ENCODE results near the gene EPB41. TPM values are rescaled to one million over a fixed set of nuclear protein-coding genes. Genes with fewer than 3 reads are reported as not detected.
A peak's percentile ranks its signal among the peaks of the same experiment; 100 is the strongest.

EPB41 gene
- total and polyA plus RNA-seq, 9 of the 15 experiments (the other 6 are each of a cell fraction or from before 2014, with no cell fraction given) = 3.7 to 213 (median 141) TPM

DNA sequence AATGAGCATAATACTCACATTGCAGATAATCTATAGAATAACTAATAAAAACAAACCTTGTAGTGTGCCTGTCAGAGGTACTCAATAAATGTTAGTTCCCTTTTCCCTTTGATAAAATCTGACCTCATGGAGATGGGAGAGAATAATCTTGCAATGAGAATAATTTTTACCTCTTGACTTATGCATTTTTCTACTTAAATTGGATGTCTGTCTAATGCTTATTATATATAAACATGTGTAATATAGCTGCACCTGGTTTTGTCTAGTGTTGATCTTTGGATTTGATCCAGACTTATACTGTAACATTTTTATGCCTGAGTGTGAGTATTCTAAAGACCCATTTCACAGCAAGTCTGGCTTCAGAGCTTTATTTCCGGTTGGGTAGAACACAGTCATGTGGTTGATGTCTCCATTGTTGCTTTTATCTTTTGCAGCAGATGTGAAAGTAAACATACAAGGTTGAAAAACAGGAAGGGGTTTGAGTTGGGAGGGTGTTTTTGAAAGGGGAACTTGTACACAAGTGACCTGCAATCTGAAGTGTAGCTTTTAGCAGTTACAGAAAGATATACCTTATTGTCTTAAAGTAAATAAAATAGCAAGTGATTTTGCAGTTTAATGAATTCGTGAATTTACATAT is 12.4 kb downstream of the EPB41 start (continued):
- TF ChIP-seq ZNF76 (CRISPR knock-in tag; IDR thresholded peaks at IDR 0.05; ENCODE audit: borderline replicate concordance) (no peak), HDAC8 (tag; IDR thresholded peaks at IDR 0.05) (no peak), HCFC1 (IDR thresholded peaks at IDR 0.05; ENCODE audit: low read depth, low read length) (0 out of 2 replicates have a peak, but pooled peaks have one; percentile 31), CBX1 (IDR thresholded peaks at IDR 0.05; ENCODE audit: low read depth) (no peak), ZNF232 (CRISPR knock-in tag; IDR thresholded peaks at IDR 0.05) (no peak)
- TF ChIP-seq, protein P1, sequence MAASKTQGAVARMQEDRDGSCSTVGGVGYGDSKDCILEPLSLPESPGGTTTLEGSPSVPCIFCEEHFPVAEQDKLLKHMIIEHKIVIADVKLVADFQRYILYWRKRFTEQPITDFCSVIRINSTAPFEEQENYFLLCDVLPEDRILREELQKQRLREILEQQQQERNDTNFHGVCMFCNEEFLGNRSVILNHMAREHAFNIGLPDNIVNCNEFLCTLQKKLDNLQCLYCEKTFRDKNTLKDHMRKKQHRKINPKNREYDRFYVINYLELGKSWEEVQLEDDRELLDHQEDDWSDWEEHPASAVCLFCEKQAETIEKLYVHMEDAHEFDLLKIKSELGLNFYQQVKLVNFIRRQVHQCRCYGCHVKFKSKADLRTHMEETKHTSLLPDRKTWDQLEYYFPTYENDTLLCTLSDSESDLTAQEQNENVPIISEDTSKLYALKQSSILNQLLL (CRISPR knock-in tag; IDR thresholded peaks at IDR 0.05; ENCODE audit: borderline replicate concordance) = no peak
- TF ChIP-seq, protein P2, sequence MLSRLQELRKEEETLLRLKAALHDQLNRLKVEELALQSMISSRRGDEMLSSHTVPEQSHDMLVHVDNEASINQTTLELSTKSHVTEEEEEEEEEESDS (CRISPR knock-in tag; IDR thresholded peaks at IDR 0.05) = no peak

DNA sequence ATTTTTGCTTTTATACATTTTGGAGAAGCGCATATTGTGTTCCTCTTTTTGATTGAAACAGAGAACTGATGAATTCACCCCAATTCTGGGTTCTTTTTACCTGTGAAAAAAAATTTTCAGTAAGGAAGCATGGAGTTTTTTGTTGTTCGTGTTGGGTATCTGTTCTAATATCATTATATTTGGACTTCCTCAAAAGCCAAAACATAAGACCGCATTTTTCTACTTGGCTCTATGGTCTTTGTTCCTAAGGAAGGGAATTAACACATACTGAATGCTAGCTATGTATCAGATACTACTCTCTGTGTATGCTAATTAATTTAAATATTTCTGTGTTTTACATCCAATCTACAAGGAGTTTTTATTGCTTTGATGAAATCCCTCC is 12.9 kb downstream of the EPB41 start:
- no peaks in the 10 kb centered on the region for H4K20me1 ChIP-seq (replicated peaks; ENCODE audit: control insufficient read depth, insufficient read depth, low read length)
- peak overlapping the region in 1 of 2 experiments; percentile 68; a peak in 2 of 4 replicates for H3K9ac ChIP-seq (ENCODE audit: insufficient read depth in 1 of 2, low read depth in 2 of 2, low read length in 2 of 2)
- H3K9me1 ChIP-seq (ENCODE audit: control insufficient read depth, insufficient read depth, low read length) = no peaks in the 10 kb centered on the region
- H3K4me3 ChIP-seq = no peak overlapping the region
- in situ Hi-C loops (cut with MboI) = no loop called here
- FAIRE-seq (no peak), ATAC-seq (peak; percentile 7; the same call in 2 of the 3 replicates), DNase-seq (ENCODE audit: extremely low read depth in 1 of 4, low spot score in 3 of 4) (no peak)
- no peak overlapping the region for H2AFZ ChIP-seq (ENCODE audit: low read depth, low read length)
- peak overlapping the region; percentile 63 for H3K4me2 ChIP-seq (ENCODE audit: insufficient read depth, low read length)
- peaks cover 4% of the 10 kb centered on the region; the same call in 2 of the 3 replicates for H3K36me3 ChIP-seq (ENCODE audit: control insufficient read depth, insufficient read depth, low read length)
- peak overlapping the region; percentile 86 for H3K27ac ChIP-seq (ENCODE audit: extremely low read depth, low read depth, low read length)
- no peaks in the 10 kb centered on the region for H3K27me3 ChIP-seq (ENCODE audit: control insufficient read depth in 2 of 2, insufficient read depth in 2 of 2, low read length in 2 of 2)
- H3K79me2 ChIP-seq (ENCODE audit: control insufficient read depth, insufficient read depth, low read length) = peaks cover 95% of the 10 kb centered on the region
- H3K4me1 ChIP-seq (replicated peaks in 1 of 2; ENCODE audit: control insufficient read depth in 2 of 2, insufficient read depth in 2 of 2, low read length in 2 of 2) = peaks cover 34% of the 10 kb centered on the region in 2 experiments; a peak in 4 of 5 replicates
- under 1% methylated on average over 3 of the region's 3 CpGs for WGBS (ENCODE audit: insufficient coverage, low coverage, missing lambda C conversion rate)
- intact Hi-C loops (cut with micrococcal nuclease) = loop anchor here (1.0 to 5.0 kb wide), 2 partner anchors 41 to 105 kb away; no protein-coding TSS in a partner anchor
- no TSS peak for BruUV-seq (replicated peaks)
- H3K9me3 ChIP-seq (replicated peaks; ENCODE audit: control insufficient read depth, insufficient read depth, low read depth, low read length) = no peaks in the 10 kb centered on the region
- POLR2A ChIA-PET = interaction anchor here (0.8 to 5.2 kb wide), 21 partner anchors 8 to 278 kb away, joined by 3 to 35 read pairs (median 4); partner anchors contain the start of genes EPB41 and RNU11
- CTCF ChIA-PET (ENCODE audit: low intra/inter-chr PET ratio) = no interaction called here
- TF ChIP-seq GTF2A2 (tag; IDR thresholded peaks at IDR 0.05) (0 out of 2 replicates have a peak, but pooled peaks have one; percentile 22), PPARD (CRISPR knock-in tag; IDR thresholded peaks at IDR 0.05) (no peak), POU5F1 (IDR thresholded peaks at IDR 0.05; ENCODE audit: borderline replicate concordance, low read depth, low read length, partially characterized antibody) (no peak), FOXJ2 (tag; IDR thresholded peaks at IDR 0.05) (no peak; the same call in 1 of the 2 replicates), RBFOX2 (IDR thresholded peaks at IDR 0.05; ENCODE audit: low read depth, low read length) (peak; percentile 64), SRF (CRISPR knock-in tag; IDR thresholded peaks at IDR 0.05) (no peak), CBX8 (IDR thresholded peaks at IDR 0.05; ENCODE audit: borderline replicate concordance, extremely low read depth, low read depth, low read length, poor library complexity, severe bottlenecking) (no peak)
- TF ChIP-seq, protein P3, sequence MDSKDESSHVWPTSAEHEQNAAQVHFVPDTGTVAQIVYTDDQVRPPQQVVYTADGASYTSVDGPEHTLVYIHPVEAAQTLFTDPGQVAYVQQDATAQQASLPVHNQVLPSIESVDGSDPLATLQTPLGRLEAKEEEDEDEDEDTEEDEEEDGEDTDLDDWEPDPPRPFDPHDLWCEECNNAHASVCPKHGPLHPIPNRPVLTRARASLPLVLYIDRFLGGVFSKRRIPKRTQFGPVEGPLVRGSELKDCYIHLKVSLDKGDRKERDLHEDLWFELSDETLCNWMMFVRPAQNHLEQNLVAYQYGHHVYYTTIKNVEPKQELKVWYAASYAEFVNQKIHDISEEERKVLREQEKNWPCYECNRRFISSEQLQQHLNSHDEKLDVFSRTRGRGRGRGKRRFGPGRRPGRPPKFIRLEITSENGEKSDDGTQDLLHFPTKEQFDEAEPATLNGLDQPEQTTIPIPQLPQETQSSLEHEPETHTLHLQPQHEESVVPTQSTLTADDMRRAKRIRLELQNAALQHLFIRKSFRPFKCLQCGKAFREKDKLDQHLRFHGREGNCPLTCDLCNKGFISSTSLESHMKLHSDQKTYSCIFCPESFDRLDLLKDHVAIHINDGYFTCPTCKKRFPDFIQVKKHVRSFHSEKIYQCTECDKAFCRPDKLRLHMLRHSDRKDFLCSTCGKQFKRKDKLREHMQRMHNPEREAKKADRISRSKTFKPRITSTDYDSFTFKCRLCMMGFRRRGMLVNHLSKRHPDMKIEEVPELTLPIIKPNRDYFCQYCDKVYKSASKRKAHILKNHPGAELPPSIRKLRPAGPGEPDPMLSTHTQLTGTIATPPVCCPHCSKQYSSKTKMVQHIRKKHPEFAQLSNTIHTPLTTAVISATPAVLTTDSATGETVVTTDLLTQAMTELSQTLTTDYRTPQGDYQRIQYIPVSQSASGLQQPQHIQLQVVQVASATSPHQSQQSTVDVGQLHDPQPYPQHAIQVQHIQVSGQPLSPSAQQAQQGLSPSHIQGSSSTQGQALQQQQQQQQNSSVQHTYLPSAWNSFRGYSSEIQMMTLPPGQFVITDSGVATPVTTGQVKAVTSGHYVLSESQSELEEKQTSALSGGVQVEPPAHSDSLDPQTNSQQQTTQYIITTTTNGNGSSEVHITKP (IDR thresholded peaks at IDR 0.05; ENCODE audit: partially characterized antibody) = peak; percentile 3
